ENCODE measurements around the gene INAFM2.

The INAFM2 gene

DNA sequence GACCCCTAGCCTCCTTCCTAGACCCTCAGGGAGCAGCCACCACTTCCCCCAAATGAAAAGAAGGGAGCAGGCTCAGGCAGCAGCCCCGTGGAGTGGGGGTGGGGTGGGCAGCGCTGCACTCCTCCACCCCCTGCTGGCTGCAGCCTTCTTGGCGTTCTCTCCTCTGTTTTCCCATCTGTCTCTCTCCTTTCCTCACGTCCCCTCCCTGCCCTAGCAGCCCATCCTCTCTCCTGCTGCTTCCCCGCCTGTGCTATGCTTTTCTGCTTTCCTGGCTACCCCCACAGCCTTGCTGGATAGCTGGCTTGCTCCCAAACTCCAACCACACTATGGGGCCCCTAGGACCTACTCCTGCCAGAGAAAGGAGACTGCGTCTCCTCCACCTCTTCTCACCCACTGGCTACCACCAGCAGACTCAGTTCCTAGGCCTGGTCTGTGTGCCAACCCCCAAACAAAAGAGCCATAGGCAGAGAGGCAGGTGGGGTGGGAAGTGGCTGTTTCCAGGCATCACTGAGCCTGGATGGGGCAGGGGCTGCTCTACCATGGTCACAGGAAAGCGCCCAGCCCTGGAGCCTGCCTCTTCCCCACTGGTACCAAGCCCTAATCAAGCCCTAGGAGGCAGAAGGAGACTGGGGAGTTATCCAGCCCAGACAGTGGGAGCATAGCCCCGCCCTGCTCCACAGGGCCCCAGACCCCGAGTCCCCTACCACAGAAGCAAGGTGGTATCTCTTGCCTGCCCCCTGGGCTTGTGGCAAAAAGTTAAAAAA, 31.1 kb downstream of the INAFM2 start:
- Histone ChIP-seq H3K4me3 (ENCODE audit: low read length in 2 of 2) (no peak overlapping the region), H3K9ac (ENCODE audit: low read length in 2 of 2) (no peak overlapping the region), H3K9me3 (ENCODE audit: control insufficient read depth in 2 of 2, low read length in 2 of 2) (no peaks in the 10 kb centered on the region), H3K27me3 (ENCODE audit: control insufficient read depth in 1 of 2, insufficient read depth in 2 of 2, low read length in 2 of 2) (no peaks in the 10 kb centered on the region), H3K27ac (ENCODE audit: low read length) (no peak overlapping the region), H3K4me1 (ENCODE audit: control insufficient read depth, insufficient read depth, low read length) (peaks cover 20% of the 10 kb centered on the region), H3K36me3 (ENCODE audit: control insufficient read depth in 2 of 2, insufficient read depth in 2 of 2, low read length in 2 of 2) (no peaks in the 10 kb centered on the region)

DNA sequence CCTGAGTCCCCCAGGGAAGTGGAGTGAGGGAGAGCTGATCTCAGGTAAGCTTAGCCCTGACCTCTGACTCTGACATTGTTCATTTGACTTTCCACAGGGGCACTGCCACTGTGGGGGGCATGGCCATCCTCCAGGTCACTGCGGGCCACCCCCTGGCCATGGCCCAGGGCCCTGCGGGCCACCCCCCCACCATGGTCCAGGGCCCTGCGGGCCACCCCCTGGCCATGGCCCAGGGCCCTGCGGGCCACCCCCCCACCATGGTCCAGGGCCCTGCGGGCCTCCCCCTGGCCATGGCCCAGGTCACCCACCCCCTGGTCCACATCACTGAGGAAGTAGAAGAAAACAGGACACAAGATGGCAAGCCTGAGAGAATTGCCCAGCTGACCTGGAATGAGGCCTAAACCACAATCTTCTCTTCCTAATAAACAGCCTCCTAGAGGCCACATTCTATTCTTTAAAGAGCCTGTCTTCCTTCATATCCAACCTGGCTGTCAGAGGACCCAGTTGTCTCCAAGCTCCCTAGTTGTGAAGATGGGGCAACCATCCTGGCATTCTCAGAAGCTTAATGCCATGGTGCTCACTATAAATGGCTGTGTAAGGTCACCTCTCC, 32.6 kb downstream of the INAFM2 start:
- H3K9ac ChIP-seq (ENCODE audit: low read length in 2 of 2), result no peak overlapping the region
- H3K27ac ChIP-seq (ENCODE audit: low read length), result no peak overlapping the region
- no peaks in the 10 kb centered on the region for H3K36me3 ChIP-seq (ENCODE audit: control insufficient read depth in 2 of 2, insufficient read depth in 2 of 2, low read length in 2 of 2)
- H3K9me3 ChIP-seq (ENCODE audit: control insufficient read depth in 2 of 2, low read length in 2 of 2), result no peaks in the 10 kb centered on the region
- peaks cover 20% of the 10 kb centered on the region for H3K4me1 ChIP-seq (ENCODE audit: control insufficient read depth, insufficient read depth, low read length)
- no peak overlapping the region for H3K4me3 ChIP-seq (ENCODE audit: low read length in 2 of 2)
- no peaks in the 10 kb centered on the region for H3K27me3 ChIP-seq (ENCODE audit: control insufficient read depth in 1 of 2, insufficient read depth in 2 of 2, low read length in 2 of 2)

DNA sequence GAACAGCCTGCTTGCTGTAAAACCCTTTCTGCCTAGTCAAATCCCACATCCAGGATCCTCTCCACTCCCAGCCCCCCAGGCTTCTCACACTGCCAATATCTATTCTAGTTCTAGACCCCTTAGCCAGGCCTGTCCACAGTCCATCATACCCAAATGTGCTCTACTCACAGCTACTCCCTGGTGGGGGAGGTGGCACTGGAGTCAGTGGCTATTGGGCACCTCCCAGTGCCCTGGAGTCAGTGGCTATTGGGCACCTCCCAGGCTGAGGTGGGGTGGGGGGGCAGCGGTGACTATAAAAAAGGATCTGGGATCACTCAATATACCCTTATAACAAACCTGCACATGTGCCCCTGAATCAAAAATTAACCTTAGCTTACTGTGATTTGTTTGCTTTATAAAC, 33.8 kb downstream of the INAFM2 start:
- Histone ChIP-seq H3K36me3 (ENCODE audit: control insufficient read depth in 2 of 2, insufficient read depth in 2 of 2, low read length in 2 of 2) (no peaks in the 10 kb centered on the region), H3K9me3 (ENCODE audit: control insufficient read depth in 2 of 2, low read length in 2 of 2) (no peaks in the 10 kb centered on the region), H3K4me3 (ENCODE audit: low read length in 2 of 2) (no peak overlapping the region), H3K4me1 (ENCODE audit: control insufficient read depth, insufficient read depth, low read length) (peaks cover 20% of the 10 kb centered on the region), H3K27ac (ENCODE audit: low read length) (no peak overlapping the region), H3K27me3 (ENCODE audit: control insufficient read depth in 1 of 2, insufficient read depth in 2 of 2, low read length in 2 of 2) (no peaks in the 10 kb centered on the region), H3K9ac (ENCODE audit: low read length in 2 of 2) (no peak overlapping the region)

DNA sequence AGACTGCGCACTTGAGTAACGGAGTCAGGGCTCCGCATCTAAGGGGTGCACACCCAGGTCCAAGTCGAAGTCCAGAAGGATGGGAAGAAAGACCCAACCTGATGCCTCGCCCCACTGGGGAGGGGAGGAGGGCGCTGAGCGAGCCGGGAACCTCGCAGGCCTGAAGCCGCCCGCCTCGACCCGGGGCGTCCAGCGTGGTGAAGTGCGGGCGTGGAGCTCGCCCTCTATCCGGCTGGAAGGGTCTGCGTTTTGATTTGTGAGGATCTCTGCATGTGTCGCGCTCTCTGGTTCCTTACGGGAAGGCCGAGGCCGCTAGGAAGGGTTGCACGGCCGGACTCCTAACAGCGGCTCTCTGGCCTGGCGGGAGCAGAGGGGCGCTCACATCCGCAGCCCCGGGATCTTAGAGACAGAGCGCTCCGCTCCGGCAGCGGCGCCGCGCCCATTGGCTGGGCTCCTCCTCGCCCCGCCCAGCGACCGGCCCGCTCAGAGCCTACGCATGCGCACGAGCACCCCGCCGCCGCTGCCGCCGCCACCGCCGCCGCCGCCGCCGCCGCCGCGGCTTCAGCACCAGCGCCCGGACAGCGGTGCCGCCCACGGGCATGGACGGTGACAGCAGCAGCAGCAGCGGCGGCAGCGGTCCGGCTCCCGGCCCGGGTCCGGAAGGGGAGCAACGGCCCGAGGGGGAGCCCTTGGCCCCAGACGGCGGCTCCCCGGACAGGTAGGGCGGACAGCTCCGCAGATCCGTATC, 34.4 kb downstream of the INAFM2 start, which contains the start of gene DISP2:
Gene DISP2 (plus strand): TSS at position 497 of the 748 bp plus-strand sequence. CDS start 103 bp downstream, at position 600.
- Histone ChIP-seq H3K27ac (ENCODE audit: low read length) (no peak within 1 kb of the TSS), H3K4me3 (ENCODE audit: low read length in 2 of 2) (peak within 1 kb of the TSS; percentile 59 to 76), H3K36me3 (ENCODE audit: control insufficient read depth in 2 of 2, insufficient read depth in 2 of 2, low read length in 2 of 2) (no peaks in the 10 kb centered on the region), H3K27me3 (ENCODE audit: control insufficient read depth in 1 of 2, insufficient read depth in 2 of 2, low read length in 2 of 2) (no peaks in the 10 kb centered on the region), H3K9me3 (ENCODE audit: control insufficient read depth in 2 of 2, low read length in 2 of 2) (no peaks in the 10 kb centered on the region), H3K4me1 (ENCODE audit: control insufficient read depth, insufficient read depth, low read length) (peaks cover 20% of the 10 kb centered on the region), H3K9ac (ENCODE audit: low read length in 2 of 2) (peak within 1 kb of the TSS in 1 of 2 donors; percentile 24)

DNA sequence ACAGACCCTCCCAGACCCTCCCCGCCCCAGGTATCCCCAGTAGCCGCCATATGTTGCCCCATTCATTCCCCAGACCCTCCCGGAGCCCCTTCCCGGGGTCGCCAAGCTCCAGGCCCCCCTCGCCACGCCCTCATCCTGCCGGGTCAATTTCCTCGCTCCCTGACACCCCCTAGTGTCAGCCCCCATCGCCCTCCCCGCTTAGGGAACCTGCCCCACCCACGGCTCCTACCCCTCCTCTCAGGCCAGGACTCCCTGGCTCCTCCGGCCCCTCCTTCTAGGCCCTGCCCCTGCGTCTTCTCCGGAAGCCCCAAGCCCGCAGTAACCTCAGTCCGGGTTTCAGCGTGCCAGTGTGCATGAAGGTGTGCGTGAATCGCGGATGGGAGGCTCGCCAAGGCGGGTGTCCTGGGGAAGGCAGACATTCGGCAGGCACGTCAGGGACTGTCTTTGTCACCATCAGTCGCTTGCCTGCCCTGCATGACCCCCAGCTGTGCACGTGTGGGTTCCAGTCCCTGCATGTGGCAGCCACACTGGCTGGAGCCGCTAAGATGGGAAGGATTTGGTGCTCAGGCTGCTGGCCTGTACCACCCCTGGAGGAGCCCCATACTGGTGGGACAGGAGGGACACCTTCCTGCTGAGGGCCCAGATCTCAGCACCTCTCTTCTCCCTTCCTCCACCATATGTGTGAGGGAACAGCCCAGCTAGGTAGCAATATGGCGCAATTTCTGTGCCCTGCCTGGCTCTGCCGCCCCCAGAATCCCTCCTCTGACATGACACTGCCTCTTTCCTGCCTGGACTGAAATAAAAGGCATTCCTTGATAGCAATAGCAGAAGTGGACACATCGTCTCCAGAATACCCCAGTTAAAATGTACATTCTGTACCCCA, 35.2 kb downstream of the INAFM2 start:
- peaks cover 19% of the 10 kb centered on the region for H3K4me1 ChIP-seq (ENCODE audit: control insufficient read depth, insufficient read depth, low read length)
- no peaks in the 10 kb centered on the region for H3K36me3 ChIP-seq (ENCODE audit: control insufficient read depth in 2 of 2, insufficient read depth in 2 of 2, low read length in 2 of 2)
- H3K9me3 ChIP-seq (ENCODE audit: control insufficient read depth in 2 of 2, low read length in 2 of 2), result no peaks in the 10 kb centered on the region
- no peaks in the 10 kb centered on the region for H3K27me3 ChIP-seq (ENCODE audit: control insufficient read depth in 1 of 2, insufficient read depth in 2 of 2, low read length in 2 of 2)
- no peak overlapping the region for H3K9ac ChIP-seq (ENCODE audit: low read length in 2 of 2)
- H3K27ac ChIP-seq (ENCODE audit: low read length), result no peak overlapping the region
- peak overlapping the region in 1 of 2 donors; percentile 62 for H3K4me3 ChIP-seq (ENCODE audit: low read length in 2 of 2)

DNA sequence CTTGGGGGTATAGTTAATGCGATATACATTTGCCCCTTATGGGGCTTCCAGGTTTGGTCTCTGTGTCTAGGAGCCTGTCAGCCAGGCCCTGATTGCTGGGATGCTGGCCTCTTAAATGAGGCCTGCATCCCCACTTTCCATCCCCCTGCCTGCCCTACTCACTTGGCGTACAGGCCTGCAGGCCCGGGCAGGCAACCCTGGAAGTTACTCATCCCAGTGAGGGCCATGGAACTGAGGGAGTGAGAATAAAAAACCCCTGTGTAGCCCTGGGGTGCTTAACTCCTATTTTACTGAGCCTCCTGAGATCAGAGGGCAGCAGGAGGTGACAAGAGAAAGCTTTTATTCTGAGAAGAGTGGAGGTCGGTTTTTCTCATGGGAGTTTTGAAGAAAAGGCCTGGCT, 36.5 kb downstream of the INAFM2 start:
- H3K4me3 ChIP-seq (ENCODE audit: low read length in 2 of 2), result no peak overlapping the region
- no peaks in the 10 kb centered on the region for H3K27me3 ChIP-seq (ENCODE audit: control insufficient read depth in 1 of 2, insufficient read depth in 2 of 2, low read length in 2 of 2)
- H3K9ac ChIP-seq (ENCODE audit: low read length in 2 of 2), result no peak overlapping the region
- H3K9me3 ChIP-seq (ENCODE audit: control insufficient read depth in 2 of 2, low read length in 2 of 2), result no peaks in the 10 kb centered on the region
- H3K36me3 ChIP-seq (ENCODE audit: control insufficient read depth in 2 of 2, insufficient read depth in 2 of 2, low read length in 2 of 2), result no peaks in the 10 kb centered on the region
- peaks cover 10% of the 10 kb centered on the region for H3K4me1 ChIP-seq (ENCODE audit: control insufficient read depth, insufficient read depth, low read length)
- no peak overlapping the region for H3K27ac ChIP-seq (ENCODE audit: low read length)

DNA sequence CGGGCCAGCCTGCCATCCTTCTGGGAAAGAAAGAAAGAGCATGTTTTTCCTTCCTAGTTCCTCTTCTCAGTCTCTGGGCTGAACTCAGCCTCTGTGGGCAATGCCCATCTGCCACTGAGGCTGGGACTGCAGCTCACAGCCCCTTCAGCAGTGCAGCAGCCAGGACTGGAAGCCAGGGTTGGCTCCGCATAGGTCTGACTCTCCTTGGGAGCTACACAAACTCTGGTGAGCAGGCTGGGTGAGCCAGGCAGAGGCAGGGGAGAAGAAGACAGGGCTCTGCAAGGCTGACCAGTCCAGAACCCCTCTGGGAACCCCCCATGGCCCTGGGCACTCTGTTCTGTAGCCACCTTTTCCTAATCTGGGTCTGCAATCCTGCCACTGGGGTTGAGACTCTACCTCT, 38.1 kb downstream of the INAFM2 start:
- no peak overlapping the region for H3K9ac ChIP-seq (ENCODE audit: low read length in 2 of 2)
- no peak overlapping the region for H3K27ac ChIP-seq (ENCODE audit: low read length)
- no peak overlapping the region for H3K4me3 ChIP-seq (ENCODE audit: low read length in 2 of 2)
- H3K4me1 ChIP-seq (ENCODE audit: control insufficient read depth, insufficient read depth, low read length), result peaks cover 14% of the 10 kb centered on the region
- H3K27me3 ChIP-seq (ENCODE audit: control insufficient read depth in 1 of 2, insufficient read depth in 2 of 2, low read length in 2 of 2), result no peaks in the 10 kb centered on the region
- H3K9me3 ChIP-seq (ENCODE audit: control insufficient read depth in 2 of 2, low read length in 2 of 2), result no peaks in the 10 kb centered on the region
- H3K36me3 ChIP-seq (ENCODE audit: control insufficient read depth in 2 of 2, insufficient read depth in 2 of 2, low read length in 2 of 2), result no peaks in the 10 kb centered on the region

DNA sequence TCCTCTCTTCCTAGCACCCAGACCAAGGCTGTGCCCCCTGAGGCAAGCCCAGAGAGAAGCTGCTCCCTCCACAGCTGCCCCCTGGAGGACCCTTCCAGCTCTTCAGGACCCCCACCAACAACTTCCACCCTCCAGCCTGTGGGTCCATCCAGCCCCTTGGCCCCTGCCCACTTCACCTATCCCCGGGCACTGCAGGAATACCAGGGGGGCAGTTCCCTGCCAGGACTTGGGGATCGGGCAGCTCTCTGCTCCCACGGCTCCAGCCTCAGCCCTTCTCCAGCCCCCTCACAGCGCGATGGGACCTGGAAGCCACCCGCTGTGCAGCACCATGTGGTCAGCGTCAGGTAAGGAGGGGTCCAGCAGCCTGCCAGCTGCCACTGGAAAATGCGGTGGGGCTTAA, 40.1 kb downstream of the INAFM2 start:
- Histone ChIP-seq H3K9me3 (ENCODE audit: control insufficient read depth in 2 of 2, low read length in 2 of 2) (no peaks in the 10 kb centered on the region), H3K9ac (ENCODE audit: low read length in 2 of 2) (no peak overlapping the region), H3K27me3 (ENCODE audit: control insufficient read depth in 1 of 2, insufficient read depth in 2 of 2, low read length in 2 of 2) (no peaks in the 10 kb centered on the region), H3K4me1 (ENCODE audit: control insufficient read depth, insufficient read depth, low read length) (peaks cover 23% of the 10 kb centered on the region), H3K27ac (ENCODE audit: low read length) (no peak overlapping the region), H3K36me3 (ENCODE audit: control insufficient read depth in 2 of 2, insufficient read depth in 2 of 2, low read length in 2 of 2) (no peaks in the 10 kb centered on the region), H3K4me3 (ENCODE audit: low read length in 2 of 2) (no peak overlapping the region)

DNA sequence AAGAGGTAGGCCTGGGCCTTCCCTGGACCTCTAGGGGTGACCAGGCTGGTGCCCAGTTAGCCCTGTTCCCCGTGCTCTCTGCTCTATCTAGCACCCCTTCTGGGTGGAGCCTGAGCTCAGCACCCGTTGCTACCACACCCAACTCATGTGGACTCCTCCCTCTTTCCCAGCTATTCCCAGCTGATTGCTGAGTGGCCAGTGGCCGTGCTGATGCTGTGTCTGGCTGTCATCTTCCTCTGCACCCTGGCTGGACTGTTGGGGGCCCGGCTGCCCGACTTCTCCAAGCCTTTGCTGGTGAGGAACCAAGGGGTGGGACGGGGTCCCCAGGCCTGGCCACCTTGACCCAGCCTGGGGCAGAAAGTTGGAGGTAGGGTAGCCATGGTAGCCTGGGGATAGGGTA, 40.8 kb downstream of the INAFM2 start:
- peaks cover 23% of the 10 kb centered on the region for H3K4me1 ChIP-seq (ENCODE audit: control insufficient read depth, insufficient read depth, low read length)
- no peak overlapping the region for H3K4me3 ChIP-seq (ENCODE audit: low read length in 2 of 2)
- H3K36me3 ChIP-seq (ENCODE audit: control insufficient read depth in 2 of 2, insufficient read depth in 2 of 2, low read length in 2 of 2), result no peaks in the 10 kb centered on the region
- H3K27ac ChIP-seq (ENCODE audit: low read length), result no peak overlapping the region
- no peaks in the 10 kb centered on the region for H3K9me3 ChIP-seq (ENCODE audit: control insufficient read depth in 2 of 2, low read length in 2 of 2)
- no peak overlapping the region for H3K9ac ChIP-seq (ENCODE audit: low read length in 2 of 2)
- no peaks in the 10 kb centered on the region for H3K27me3 ChIP-seq (ENCODE audit: control insufficient read depth in 1 of 2, insufficient read depth in 2 of 2, low read length in 2 of 2)

DNA sequence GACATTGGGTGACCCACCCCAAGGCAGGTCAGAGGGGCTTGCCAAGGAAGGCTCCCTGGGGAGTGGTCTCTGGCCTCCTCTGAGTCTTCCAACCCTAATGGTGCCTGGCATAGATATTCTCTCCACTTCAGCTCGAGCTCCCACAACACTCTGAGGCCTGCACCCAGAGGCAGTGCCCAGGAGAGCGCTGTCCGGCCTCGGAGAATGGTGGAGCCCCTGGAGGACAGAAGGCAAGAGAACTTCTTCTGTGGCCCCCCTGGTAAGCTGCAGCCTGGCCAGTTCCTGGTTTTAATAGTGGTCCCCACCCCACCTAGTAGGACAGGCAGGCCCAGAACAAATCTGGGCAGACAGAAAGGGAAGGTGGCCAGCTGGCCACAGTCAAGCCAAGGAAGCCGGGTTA, 41.5 kb downstream of the INAFM2 start:
- H3K27me3 ChIP-seq (ENCODE audit: control insufficient read depth in 1 of 2, insufficient read depth in 2 of 2, low read length in 2 of 2), result no peaks in the 10 kb centered on the region
- peaks cover 23% of the 10 kb centered on the region for H3K4me1 ChIP-seq (ENCODE audit: control insufficient read depth, insufficient read depth, low read length)
- no peaks in the 10 kb centered on the region for H3K9me3 ChIP-seq (ENCODE audit: control insufficient read depth in 2 of 2, low read length in 2 of 2)
- H3K36me3 ChIP-seq (ENCODE audit: control insufficient read depth in 2 of 2, insufficient read depth in 2 of 2, low read length in 2 of 2), result no peaks in the 10 kb centered on the region
- H3K4me3 ChIP-seq (ENCODE audit: low read length in 2 of 2), result no peak overlapping the region
- no peak overlapping the region for H3K27ac ChIP-seq (ENCODE audit: low read length)
- H3K9ac ChIP-seq (ENCODE audit: low read length in 2 of 2), result no peak overlapping the region
